AG09319 (cell line): ENCODE data around the gene AKR1C2.
"Not testable (repeated sequence)": the region's sequence is repeated elsewhere in the genome, so short reads cannot be mapped to it uniquely, and the experiment has no call there.

ENCODE experiments used
- DNase-seq: peaks from one replicate; pipeline ENCODE4 v3.0.0-alpha.2; 2010; ENCODE audit warnings: low read depth; ENCODE audit errors: extremely low read depth
- CTCF ChIP-seq: IDR thresholded peaks from 2 replicates; pipeline ENCODE4 v1.5.1; 2011; ENCODE audit warnings: low read depth, mild to moderate bottlenecking, inconsistent platforms, low read length, moderate library complexity

AKR1C2 gene

GRCh38 chr10:4983615-4984216 lies 19.9 kb downstream of the AKR1C2 start:
- no peak for DNase-seq

GRCh38 chr10:4982764-4983226 lies 20.9 kb downstream of the AKR1C2 start:
- DNase-seq, result no peak
- TF ChIP-seq CTCF, result no peak

More at GRCh38 chr10:4983615-4984216, 19.9 kb downstream of the AKR1C2 start:
- no peak for TF ChIP-seq CTCF

- no peak for DNase-seq
- TF ChIP-seq CTCF, result peak; percentile 26
These were observed 21.8 kb downstream of the AKR1C2 start for GRCh38 chr10:4981722-4982471.

GRCh38 chr10:4980793-4981192 lies 22.9 kb downstream of the AKR1C2 start:
- TF ChIP-seq CTCF, result no peak
- no peak for DNase-seq

GRCh38 chr10:4978870-4979269 lies 24.8 kb downstream of the AKR1C2 start:
- no peak for DNase-seq
- no peak for TF ChIP-seq CTCF

GRCh38 chr10:4977025-4977424 lies 26.6 kb downstream of the AKR1C2 start:
- no peak for DNase-seq
- no peak for TF ChIP-seq CTCF

GRCh38 chr10:4974400-4974799 lies 29.3 kb downstream of the AKR1C2 start:
- DNase-seq, result not testable (repeated sequence)

- DNase-seq, result not testable (repeated sequence)
These were observed 30.4 kb downstream of the AKR1C2 start for GRCh38 chr10:4973294-4973693.

GRCh38 chr10:4972369-4973142 lies 31.1 kb downstream of the AKR1C2 start:
- not testable (repeated sequence) for DNase-seq

- not testable (repeated sequence) for DNase-seq
These were observed 33.3 kb downstream of the AKR1C2 start for GRCh38 chr10:4970362-4970761.

- DNase-seq, result not testable (repeated sequence)
These were observed 34.4 kb downstream of the AKR1C2 start for GRCh38 chr10:4969289-4969688.

GRCh38 chr10:4967189-4967588 lies 36.5 kb downstream of the AKR1C2 start:
- not testable (repeated sequence) for DNase-seq

- DNase-seq, result not testable (repeated sequence)
These were observed 37.9 kb downstream of the AKR1C2 start for GRCh38 chr10:4965763-4966162.
